GM12892 (cell line): ENCODE results near the gene AQP7.
"Not testable (repeated sequence)": the region's sequence is repeated elsewhere in the genome, so short reads cannot be mapped to it uniquely, and the experiment has no call there.

Experiments used
- POLR2A ChIP-seq: IDR thresholded peaks from 2 replicates; pipeline ENCODE4 v1.6.1; 2011; ENCODE audit warnings: low read depth, low read length, control low read depth
- POLR2AphosphoS5 ChIP-seq: IDR thresholded peaks from 2 replicates; pipeline ENCODE4 v1.6.1; 2011; ENCODE audit warnings: low read depth, low read length, control low read depth
- TAF1 ChIP-seq: IDR thresholded peaks from 2 replicates; pipeline ENCODE4 v1.6.1; 2011; ENCODE audit warnings: low read depth, mild to moderate bottlenecking, control low read depth, low read length, borderline replicate concordance

- TF ChIP-seq TAF1, POLR2A, POLR2AphosphoS5: not testable (repeated sequence)
These were observed at the start of gene AQP7 for GRCh38 chr9:33402371-33402770.
